H1 (cell line): Measurements from ENCODE around the gene UPF2. TPM values are rescaled to one million over a fixed set of nuclear protein-coding genes. Genes with fewer than 3 reads are reported as not detected.
"Not testable (repeated sequence)": the region's sequence is repeated elsewhere in the genome, so short reads cannot be mapped to it uniquely, and the experiment has no call there.

ENCODE experiments used
- CTCF ChIA-PET: fragments of 300-600 bp; sonication (Branson Sonifier 250); formaldehyde crosslinking; loops from one replicate; lab custom pipeline; 2021; ENCODE audit not compliant: partially characterized antibody; lab: Charles Lee
- POLR2A ChIA-PET: fragments of 300-600 bp; sonication (Branson Sonifier 250); formaldehyde crosslinking; loops from one replicate; lab custom pipeline; 2021; ENCODE audit warnings: inconsistent platforms; ENCODE audit not compliant: partially characterized antibody; lab: Charles Lee
- DNase-seq, 2 experiments: peaks; one replicate each; pipeline versions ENCODE4 v3.0.0 to v3.0.0-alpha.2; 2010 to 2022; ENCODE audit warnings: low spot score in 2 of 2, low read depth in 1 of 2, mixed read lengths in 1 of 2
- FAIRE-seq: peaks from 2 replicates; lab custom pipeline; 2011; peaks lifted over from hg19 to GRCh38; lab: Jason Lieb, UNC
- H2AFZ ChIP-seq: 2 replicates; pipeline ENCODE4 v1.8.1; 2012; ENCODE audit warnings: low read length, inconsistent platforms
- H2AK5ac ChIP-seq: 2 replicates; pipeline ENCODE4 v1.6.1; 2013; ENCODE audit warnings: low read depth, low read length
- H2BK120ac ChIP-seq: replicated peaks from 2 replicates; pipeline ENCODE3; 2013; ENCODE audit warnings: low read depth, low read length, inconsistent platforms
- H2BK12ac ChIP-seq: 2 replicates; pipeline ENCODE4 v1.6.1; 2013; ENCODE audit warnings: low read depth, low read length
- H2BK15ac ChIP-seq: 2 replicates; pipeline ENCODE4 v1.6.1; 2013; ENCODE audit warnings: low read length
- H2BK20ac ChIP-seq: 2 replicates; pipeline ENCODE4 v1.6.1; 2013; ENCODE audit warnings: low read length
- H2BK5ac ChIP-seq: 2 replicates; pipeline ENCODE4 v1.6.1; 2013; ENCODE audit warnings: low read depth, low read length
- H3K14ac ChIP-seq: 2 replicates; pipeline ENCODE4 v1.6.1; 2013; ENCODE audit warnings: inconsistent platforms; ENCODE audit not compliant: insufficient read length
- H3K18ac ChIP-seq: 2 replicates; pipeline ENCODE4 v1.6.1; 2013; ENCODE audit warnings: low read length; ENCODE audit errors: extremely low read depth
- H3K23ac ChIP-seq: 2 replicates; pipeline ENCODE4 v1.6.1; 2013; ENCODE audit warnings: inconsistent platforms; ENCODE audit not compliant: insufficient read length
- H3K23me2 ChIP-seq: 2 replicates; pipeline ENCODE4 v1.6.1; 2013; ENCODE audit warnings: low read depth, low read length
- H3K27ac ChIP-seq: 2 replicates; pipeline ENCODE4 v1.6.1; 2011; ENCODE audit warnings: low read depth, low read length, inconsistent platforms
- H3K27me3 ChIP-seq, 4 experiments: replicated peaks in 1 of 4; 1 replicate in 1 of 4; 2 replicates in 3 of 4; pipeline versions ENCODE4 v1.6.1 to v1.8.1; 2011 to 2013; ENCODE audit warnings: low read length in 3 of 4, mild to moderate bottlenecking in 3 of 4, inconsistent platforms in 2 of 4, mixed read lengths in 2 of 4, moderate library complexity in 1 of 4; ENCODE audit not compliant: control insufficient read depth in 3 of 4, insufficient read depth in 3 of 4; ENCODE audit errors: extremely low read depth in 1 of 4
- H3K36me3 ChIP-seq, 4 experiments: 2 replicates each; pipeline versions ENCODE4 v1.6.1 to v1.8.1; 2011 to 2013; ENCODE audit warnings: mild to moderate bottlenecking in 4 of 4, low read length in 3 of 4, moderate library complexity in 2 of 4, control low read depth in 1 of 4, inconsistent platforms in 1 of 4; ENCODE audit not compliant: insufficient read depth in 4 of 4, control insufficient read depth in 2 of 4
- H3K4ac ChIP-seq: replicated peaks from 2 replicates; pipeline ENCODE3; 2013; ENCODE audit warnings: low read length, low read depth, mixed read lengths, inconsistent platforms; ENCODE audit not compliant: insufficient read length
- H3K4me1 ChIP-seq, 4 experiments: replicated peaks in 1 of 4; 1 replicate in 1 of 4; 2 replicates in 3 of 4; pipeline versions ENCODE4 v1.6.1 to v1.8.1; 2011 to 2013; ENCODE audit warnings: low read length in 3 of 4, inconsistent platforms in 2 of 4, mixed read lengths in 1 of 4; ENCODE audit not compliant: insufficient read depth in 4 of 4, control insufficient read depth in 3 of 4
- H3K4me2 ChIP-seq, 2 experiments: 2 replicates each; pipeline versions ENCODE4 v1.6.1 to v1.8.1; 2011 to 2013; ENCODE audit warnings: low read depth in 2 of 2, low read length in 2 of 2, control low read depth in 1 of 2, inconsistent platforms in 1 of 2, mild to moderate bottlenecking in 1 of 2; ENCODE audit not compliant: insufficient read depth in 1 of 2
- H3K4me3 ChIP-seq, 4 experiments: fragments of 200-600, 300-600 bp in 1 of 4; sonication (generic), shearing (Covaris generic), sonication (Bioruptor Twin) in 1 of 4; 2 replicates each; pipeline versions ENCODE4 v1.5.1 to v1.8.1; 2011 to 2016; ENCODE audit warnings: low read length in 4 of 4, low read depth in 3 of 4, control low read depth in 2 of 4, inconsistent platforms in 2 of 4, mild to moderate bottlenecking in 2 of 4, mixed read lengths in 1 of 4, moderate library complexity in 1 of 4; ENCODE audit not compliant: insufficient read depth in 2 of 4; ENCODE audit errors: extremely low read depth in 1 of 4
- H3K56ac ChIP-seq: replicated peaks from 2 replicates; pipeline ENCODE3; 2013; ENCODE audit warnings: low read depth, mild to moderate bottlenecking, mixed read lengths, low read length, inconsistent platforms; ENCODE audit not compliant: insufficient read length
- H3K79me1 ChIP-seq: 2 replicates; pipeline ENCODE4 v1.6.1; 2013; ENCODE audit warnings: low read depth, low read length, control low read depth
- H3K79me2 ChIP-seq, 2 experiments: 2 replicates each; pipeline versions ENCODE4 v1.6.1 to v1.8.1; 2012 to 2013; ENCODE audit warnings: low read length in 2 of 2, mild to moderate bottlenecking in 2 of 2, inconsistent platforms in 1 of 2; ENCODE audit not compliant: insufficient read depth in 2 of 2, control insufficient read depth in 1 of 2
- H3K9ac ChIP-seq, 4 experiments: replicated peaks in 1 of 4; 1 replicate in 1 of 4; 2 replicates in 3 of 4; pipeline versions ENCODE4 v1.6.1 to v1.8.1; 2011 to 2013; ENCODE audit warnings: low read depth in 3 of 4, low read length in 3 of 4, control low read depth in 2 of 4, mild to moderate bottlenecking in 2 of 4, moderate library complexity in 2 of 4, inconsistent platforms in 1 of 4; ENCODE audit errors: extremely low read depth in 1 of 4
- H3K9me3 ChIP-seq, 2 experiments: 2 replicates each; pipeline versions ENCODE4 v1.6.1 to v1.8.1; 2012 to 2013; ENCODE audit warnings: mild to moderate bottlenecking in 2 of 2, moderate library complexity in 2 of 2, control low read depth in 1 of 2, inconsistent platforms in 1 of 2, low read depth in 1 of 2, low read length in 1 of 2, mixed read lengths in 1 of 2; ENCODE audit not compliant: insufficient read depth in 2 of 2
- H4K20me1 ChIP-seq, 2 experiments: replicated peaks in 1 of 2; 2 replicates each; pipeline versions ENCODE3 to v1.8.1; 2011 to 2013; ENCODE audit warnings: inconsistent platforms in 2 of 2, low read length in 2 of 2, mild to moderate bottlenecking in 1 of 2; ENCODE audit not compliant: insufficient read depth in 2 of 2, control insufficient read depth in 1 of 2
- H4K5ac ChIP-seq: 2 replicates; pipeline ENCODE4 v1.6.1; 2013; ENCODE audit warnings: low read length, low read depth, mixed read lengths, inconsistent platforms; ENCODE audit not compliant: insufficient read length
- H4K8ac ChIP-seq: 2 replicates; pipeline ENCODE4 v1.8.0; 2013; ENCODE audit warnings: mild to moderate bottlenecking, moderate library complexity, low read length, inconsistent platforms; ENCODE audit not compliant: insufficient read depth; ENCODE audit errors: extremely low read depth
- H4K91ac ChIP-seq: replicated peaks from 2 replicates; pipeline ENCODE3; 2013; ENCODE audit warnings: low read length, mixed read lengths, inconsistent platforms; ENCODE audit not compliant: insufficient read length
- WGBS, 2 experiments: shearing (Covaris generic) in 1 of 2; methylation state at CpG; one replicate each; pipeline versions ENCODE4 v1.1.6 to v1.1.7; 2013 to 2015; ENCODE audit warnings: low lambda C conversion rate in 2 of 2, mixed read lengths in 2 of 2, inconsistent platforms in 1 of 2, low coverage in 1 of 2, missing lambda C conversion rate in 1 of 2; ENCODE audit not compliant: insufficient replicate concordance in 2 of 2, insufficient coverage in 1 of 2, insufficient read length in 1 of 2; ENCODE audit errors: extremely low coverage in 1 of 2, missing lambda C conversion rate in 1 of 2; 5-methylcytosine and 5-hydroxymethylcytosine counted together
- polyA plus RNA-seq, 7 experiments: library from polyadenylated mRNA; depleted of rRNA in 3 of 7; stranded (reverse) in 5 of 7; unstranded in 2 of 7; fragments of >200 nt in 5 of 7; fragments of 200-250 nt in 2 of 7; gene quantifications; 1 replicate in 5 of 7; 2 replicates in 1 of 7; 4 replicates in 1 of 7; pipeline versions ENCODE4 v1.2.1 to v1.2.3, GENCODE V29; 2011 to 2013; ENCODE audit warnings: missing spikeins in 2 of 7, mixed read lengths in 2 of 7
- total RNA-seq: library from RNA; stranded (reverse); fragmentation: NEBNext Ultra II Directional; extraction: Animal tissue kit (Norgen Biotek cat#: 25700); gene quantifications from 2 replicates; pipeline ENCODE4 v1.2.1, GENCODE V29; 2021

Gene UPF2
- total and polyA plus RNA-seq, 2 of the 8 experiments (the other 6 are each of a cell fraction or from before 2014, with no cell fraction given): 6.2 to 32.8 TPM

GRCh38 chr10:12013391-12013790 is 29.2 kb downstream of the UPF2 start:
- H4K5ac ChIP-seq, H3K4me2 ChIP-seq, CTCF ChIA-PET, DNase-seq, FAIRE-seq, H4K8ac ChIP-seq, H3K4ac ChIP-seq, H2BK12ac ChIP-seq, H2BK20ac ChIP-seq, H3K4me1 ChIP-seq, H4K91ac ChIP-seq, H3K4me3 ChIP-seq, H3K18ac ChIP-seq, H3K23ac ChIP-seq, H3K79me1 ChIP-seq, H3K9ac ChIP-seq, H2AFZ ChIP-seq, H2BK15ac ChIP-seq, H3K23me2 ChIP-seq, H2BK120ac ChIP-seq, H3K27ac ChIP-seq, H3K14ac ChIP-seq, H2BK5ac ChIP-seq, H4K20me1 ChIP-seq, H2AK5ac ChIP-seq, H3K56ac ChIP-seq, H3K27me3 ChIP-seq, H3K9me3 ChIP-seq: not testable (repeated sequence)
- whole genome bisulfite sequencing, 2 experiments: 92% methylated on average over 6 of the region's 6 CpGs; no CpG with 5 or more reads in 1 of the 2 experiments
- Histone ChIP-seq H3K36me3 (peaks cover 0 to 33% (median 16%) of the 10 kb centered on the region in 4 experiments; a peak in 4 of 8 replicates), H3K79me2 (peaks cover 0 to 24% of the 10 kb centered on the region in 2 experiments; a peak in 2 of 4 replicates)
- POLR2A ChIA-PET: interaction anchor here (0.7 kb wide), 1 partner anchor 166 kb away, joined by 3 read pairs; no protein-coding TSS in a partner anchor
